HG02885 (cell line): ENCODE measurements around the gene GNAI2.

Source experiments
- ATAC-seq: cut with Tn5 transposase; IDR thresholded peaks from one replicate; pipeline ENCODE4 v1.9.1; 2021; ENCODE audit warnings: mild to moderate bottlenecking; ENCODE audit not compliant: unreplicated experiment, poor library complexity

Gene GNAI2

GRCh38 chr3:50293079-50293801, 57.2 kb downstream of the GNAI2 start:
- ATAC-seq, result no peak

- ATAC-seq, result no peak
Measured at GRCh38 chr3:50294089-50294488, 58.1 kb downstream of the GNAI2 start.

- no peak for ATAC-seq
Measured at GRCh38 chr3:50294492-50295403, 58.7 kb downstream of the GNAI2 start.

DNA sequence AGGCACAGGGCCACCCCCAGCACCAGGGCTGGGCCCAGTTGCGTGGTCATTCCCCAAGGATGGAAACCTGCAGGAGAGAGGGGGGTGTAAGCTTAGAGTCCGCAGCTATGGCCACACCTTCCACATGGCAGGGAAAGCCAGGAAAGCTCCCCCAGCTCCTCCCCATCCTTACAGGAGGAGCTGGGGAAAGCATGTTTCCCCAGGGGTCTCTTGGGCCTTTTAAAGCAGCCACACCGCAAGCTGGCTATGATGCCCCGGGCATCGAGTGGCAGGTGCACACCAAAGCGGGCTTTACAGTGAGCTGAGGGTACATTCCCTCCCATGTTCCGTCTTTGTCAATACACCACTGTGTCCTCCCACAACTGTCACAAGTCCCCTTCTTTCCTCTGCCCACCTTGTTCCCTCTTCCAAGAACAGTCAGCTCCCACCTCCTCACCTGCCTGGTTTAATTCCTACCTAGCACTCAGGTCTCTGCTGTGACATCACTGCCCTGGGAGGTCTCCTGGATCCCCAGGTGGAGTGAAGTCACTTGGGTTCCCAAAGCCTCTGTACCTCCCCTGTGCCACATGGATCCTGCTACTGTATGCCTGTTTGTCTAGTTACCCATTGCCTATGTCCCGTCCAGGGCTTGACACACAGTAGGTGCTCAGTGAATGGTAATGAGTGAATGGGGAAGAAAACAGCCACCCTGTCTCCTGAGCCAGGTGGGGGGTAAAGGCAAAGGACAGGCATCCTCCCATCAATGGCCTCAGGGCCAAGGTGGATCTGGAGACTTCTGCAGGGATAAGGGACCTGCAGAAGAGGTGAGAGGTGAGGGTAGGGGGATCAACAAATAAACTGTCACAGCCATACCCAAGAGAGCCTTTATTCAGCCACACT, 59.8 kb downstream of the GNAI2 start:
- no peak for ATAC-seq

GRCh38 chr3:50296721-50297383, 60.8 kb downstream of the GNAI2 start:
- no peak for ATAC-seq

DNA sequence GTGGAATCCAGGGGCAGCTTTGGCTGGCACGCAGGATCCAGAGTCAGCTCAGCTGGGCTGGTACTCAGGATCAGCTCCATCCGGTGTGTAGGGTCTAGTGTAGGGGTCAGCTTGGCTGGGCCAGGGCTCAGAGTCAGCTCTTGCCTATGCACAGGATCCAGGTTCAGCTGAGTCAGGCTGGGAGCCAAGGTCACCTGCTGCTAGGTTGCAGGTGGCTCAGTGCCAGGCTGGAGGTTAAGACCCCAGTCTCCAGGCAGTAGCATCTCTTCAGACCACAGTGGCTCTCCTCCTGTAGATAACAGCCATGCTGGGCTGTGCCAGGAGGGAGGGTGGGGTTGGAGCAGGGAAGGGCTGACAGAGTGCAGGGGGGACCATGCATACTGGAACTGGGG, 61.4 kb downstream of the GNAI2 start:
- ATAC-seq, result no peak

GRCh38 chr3:50297896-50298725, 62.1 kb downstream of the GNAI2 start:
- ATAC-seq, result no peak

DNA sequence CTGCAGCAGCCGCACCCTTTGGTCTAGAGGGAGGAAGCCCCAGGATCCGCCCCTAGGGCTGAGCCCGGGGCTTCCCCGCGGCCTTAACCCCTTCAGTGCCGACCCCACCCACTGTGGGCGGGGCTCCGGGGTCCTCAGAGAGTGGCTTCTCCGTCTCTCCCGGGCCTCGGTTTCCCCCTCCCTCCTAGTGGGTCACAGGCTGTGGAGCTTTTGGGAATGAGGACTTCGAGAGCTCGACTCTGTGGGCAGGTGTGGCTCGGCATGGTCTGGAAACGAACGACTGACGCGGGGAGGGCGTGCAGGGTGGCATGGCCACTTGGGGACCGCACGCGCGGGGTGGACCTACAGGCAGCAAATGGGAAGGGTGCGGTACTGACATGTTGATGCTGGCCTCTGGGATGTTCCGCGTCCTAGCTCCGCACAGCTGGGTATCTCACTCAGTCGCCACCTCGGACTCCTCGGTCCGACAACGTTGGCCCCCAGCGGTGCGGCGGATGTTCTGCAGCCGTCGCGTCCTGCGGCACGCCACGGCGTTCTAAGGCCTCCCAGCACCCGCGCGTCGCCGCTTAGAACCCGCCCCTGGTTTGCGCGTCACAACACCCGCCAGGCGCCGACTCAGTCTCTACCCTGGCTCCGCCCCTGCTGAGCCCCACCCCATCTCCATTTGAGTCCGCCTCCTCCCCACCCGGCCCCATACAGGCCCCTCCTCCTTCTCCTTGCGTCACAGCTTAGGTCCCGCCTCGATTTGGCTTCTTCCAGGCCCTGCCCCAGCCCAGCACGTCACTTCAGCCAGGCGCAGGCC, 63.0 kb downstream of the GNAI2 start, which contains the start of the genes HYAL3 and NAA80:
Gene HYAL3 (minus strand): TSS at position 570 of the 802 bp plus-strand sequence. CDS start 3,803 bp downstream, outside the sequence.
Gene NAA80 (minus strand): TSS at position 570 of the 802 bp plus-strand sequence. CDS start 1,942 bp downstream, outside the sequence.
- ATAC-seq, result peak; percentile 90

DNA sequence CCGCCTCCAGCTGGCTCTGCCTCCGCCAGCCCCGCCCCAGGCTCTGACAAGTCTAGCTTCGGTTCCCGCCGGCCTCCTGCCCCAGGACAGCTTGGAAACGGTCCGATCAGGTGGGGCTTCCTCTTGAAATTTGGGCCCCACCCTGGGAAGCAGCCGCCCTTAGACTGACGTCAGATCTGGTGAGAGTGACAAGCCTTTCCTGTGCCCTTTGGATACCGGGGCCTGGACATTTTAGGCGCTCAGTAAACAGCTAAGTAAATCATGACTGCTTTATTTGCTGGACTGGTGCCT, 63.6 kb downstream of the GNAI2 start:
- no peak for ATAC-seq

DNA sequence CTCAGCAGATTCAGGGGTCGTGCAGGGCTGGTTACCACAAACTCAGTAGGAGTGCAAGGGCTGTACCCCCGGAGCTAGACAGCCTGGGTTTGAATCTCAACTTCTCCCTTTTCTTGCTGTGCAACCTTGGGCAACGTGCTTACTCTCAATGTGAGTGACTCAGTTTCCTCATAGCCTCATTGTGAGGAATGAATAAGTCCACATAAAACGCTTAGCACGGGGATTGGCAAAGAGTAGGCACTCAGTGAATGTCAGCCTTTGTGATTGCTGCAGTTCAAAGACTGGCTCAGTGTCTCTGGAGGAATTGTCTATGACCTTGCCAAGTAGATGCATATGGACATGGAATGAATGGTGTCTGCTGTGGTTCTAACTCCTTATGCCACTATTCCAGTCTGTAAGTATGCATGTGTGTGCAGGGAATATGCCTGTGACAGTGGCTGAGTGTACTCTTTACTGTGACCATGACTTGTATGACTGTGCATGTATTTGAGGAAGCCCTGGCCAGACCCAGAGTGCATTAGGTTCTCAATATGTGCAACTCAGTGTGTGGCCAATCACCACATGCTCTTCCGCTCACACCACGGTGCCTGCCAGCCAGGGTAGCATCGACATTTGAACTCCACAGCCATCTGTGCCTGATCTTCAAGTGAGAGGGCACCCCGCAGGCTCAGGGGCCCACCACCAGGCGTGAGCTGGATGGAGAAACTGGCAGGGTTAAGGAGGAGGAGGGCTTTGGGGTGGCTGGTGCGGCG, 64.1 kb downstream of the GNAI2 start:
- no peak for ATAC-seq

DNA sequence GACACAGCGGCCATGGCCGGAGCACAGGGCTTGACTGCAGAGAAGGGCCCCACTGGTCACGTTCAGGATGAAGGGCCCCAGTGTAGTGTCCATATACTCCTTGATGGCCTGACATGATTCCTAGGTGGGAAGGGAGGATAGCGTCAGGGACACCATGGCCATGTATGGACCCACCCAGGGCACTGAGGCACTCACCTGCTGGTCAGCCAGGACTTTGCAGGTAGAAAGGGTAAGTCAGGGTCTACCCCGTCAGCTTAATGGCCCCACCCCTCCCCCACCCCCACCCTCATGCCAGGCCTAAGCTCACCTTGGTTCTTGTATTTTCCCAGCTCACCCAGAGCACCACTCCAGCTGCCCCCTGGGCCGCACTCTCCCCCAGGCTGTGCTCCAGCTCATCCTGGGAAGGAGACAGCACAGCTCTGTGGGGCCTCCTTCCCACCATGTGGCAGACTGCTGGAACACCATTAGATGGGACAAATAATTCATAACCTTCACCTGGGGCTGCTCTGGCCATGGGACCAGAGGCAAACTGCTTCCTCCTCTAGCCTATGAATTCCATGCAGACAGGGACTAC, 64.8 kb downstream of the GNAI2 start:
- no peak for ATAC-seq

DNA sequence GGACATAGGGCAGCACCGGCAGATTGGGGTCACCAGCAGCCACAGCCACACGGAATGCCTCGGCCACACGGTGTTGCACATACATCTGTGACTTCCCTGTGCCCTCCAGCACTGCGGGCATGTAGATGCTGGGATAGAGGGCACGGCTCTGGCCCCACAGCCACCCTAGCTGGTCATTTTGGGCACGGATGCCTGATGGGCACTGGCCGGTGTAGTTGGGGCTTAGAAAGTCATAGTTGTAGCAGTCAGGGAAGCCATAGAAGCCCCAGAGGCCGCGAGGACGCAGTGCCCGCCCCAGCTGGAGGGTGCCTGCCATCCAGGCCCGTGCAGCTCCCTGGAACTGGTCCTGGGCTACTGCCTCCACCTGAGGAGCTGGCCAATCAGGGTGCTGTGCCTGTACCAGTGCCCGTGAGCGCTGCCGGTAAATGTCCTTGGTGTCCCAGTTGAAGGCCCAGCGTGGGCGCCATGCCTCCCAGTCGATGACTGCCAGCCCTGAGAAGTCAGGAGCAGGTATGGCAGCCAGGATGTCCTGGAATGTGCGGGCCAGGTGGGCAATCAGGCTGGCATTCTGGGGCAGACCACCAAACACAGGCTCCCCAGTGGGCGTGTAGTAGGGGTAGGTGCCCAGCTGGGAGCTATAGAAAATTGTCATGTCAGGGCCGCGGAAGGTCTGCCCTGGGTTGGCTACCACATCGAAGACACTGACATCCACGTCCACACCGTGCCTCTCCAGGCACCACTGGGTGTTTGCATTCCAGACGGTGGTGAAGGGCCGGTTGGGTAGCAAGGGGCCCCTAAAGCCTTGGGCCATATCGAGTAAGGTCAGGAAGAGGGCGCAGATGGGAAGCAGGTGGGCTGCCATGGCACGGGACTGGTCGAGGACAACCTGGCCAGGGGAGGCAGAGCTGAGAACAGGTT, 66.3 kb downstream of the GNAI2 start:
- no peak for ATAC-seq

- no peak for ATAC-seq
Measured at GRCh38 chr3:50303013-50303815, 67.2 kb downstream of the GNAI2 start, which contains the start of gene HYAL1. TSS of gene HYAL1 (minus strand) at chr3:50303574. CDS start at chr3:50302956, 618 bp downstream.

DNA sequence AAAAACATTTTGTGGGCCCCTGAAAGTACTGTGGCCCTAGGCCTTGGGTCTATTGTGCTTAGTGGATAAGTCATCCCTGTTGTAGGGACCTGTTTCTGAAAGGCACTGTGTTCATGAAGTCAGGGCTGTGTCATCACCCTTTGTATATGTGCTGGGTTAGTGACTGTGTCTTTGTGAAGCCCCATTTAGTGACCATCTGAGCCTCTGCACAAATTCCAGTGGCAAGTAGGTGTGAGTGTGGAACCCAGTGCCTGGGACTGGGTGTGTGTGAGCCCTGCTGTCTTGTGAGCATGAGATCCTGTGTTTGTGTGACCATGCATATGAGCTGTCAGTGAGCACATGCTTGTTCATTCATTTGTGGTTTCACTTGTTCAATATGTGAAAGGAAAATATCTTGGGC, 68.6 kb downstream of the GNAI2 start:
- ATAC-seq, result no peak
